Stimulated activated CD4-positive, alpha-beta T cell treated with anti-CD3 and anti-CD28 coated beads, Interleukin-15, amount 100 ng/mL, for 1 hour (primary cell): ENCODE data around the gene SEMA5B.

ENCODE experiments used
- DNase-seq, 2 donors: peaks; one replicate each; pipeline ENCODE4 v3.0.0-alpha.2; 2020; ENCODE audit warnings: low read depth in 1 of 2, low spot score in 1 of 2

SEMA5B gene

GRCh38 chr3:122974764-122975162 is 52.8 kb downstream of the SEMA5B start:
- DNase-seq = no peak

- no peak for DNase-seq
These were observed 53.5 kb downstream of the SEMA5B start for GRCh38 chr3:122973893-122974615.

- DNase-seq = no peak
These were observed 55.4 kb downstream of the SEMA5B start for GRCh38 chr3:122972141-122972540.

DNA sequence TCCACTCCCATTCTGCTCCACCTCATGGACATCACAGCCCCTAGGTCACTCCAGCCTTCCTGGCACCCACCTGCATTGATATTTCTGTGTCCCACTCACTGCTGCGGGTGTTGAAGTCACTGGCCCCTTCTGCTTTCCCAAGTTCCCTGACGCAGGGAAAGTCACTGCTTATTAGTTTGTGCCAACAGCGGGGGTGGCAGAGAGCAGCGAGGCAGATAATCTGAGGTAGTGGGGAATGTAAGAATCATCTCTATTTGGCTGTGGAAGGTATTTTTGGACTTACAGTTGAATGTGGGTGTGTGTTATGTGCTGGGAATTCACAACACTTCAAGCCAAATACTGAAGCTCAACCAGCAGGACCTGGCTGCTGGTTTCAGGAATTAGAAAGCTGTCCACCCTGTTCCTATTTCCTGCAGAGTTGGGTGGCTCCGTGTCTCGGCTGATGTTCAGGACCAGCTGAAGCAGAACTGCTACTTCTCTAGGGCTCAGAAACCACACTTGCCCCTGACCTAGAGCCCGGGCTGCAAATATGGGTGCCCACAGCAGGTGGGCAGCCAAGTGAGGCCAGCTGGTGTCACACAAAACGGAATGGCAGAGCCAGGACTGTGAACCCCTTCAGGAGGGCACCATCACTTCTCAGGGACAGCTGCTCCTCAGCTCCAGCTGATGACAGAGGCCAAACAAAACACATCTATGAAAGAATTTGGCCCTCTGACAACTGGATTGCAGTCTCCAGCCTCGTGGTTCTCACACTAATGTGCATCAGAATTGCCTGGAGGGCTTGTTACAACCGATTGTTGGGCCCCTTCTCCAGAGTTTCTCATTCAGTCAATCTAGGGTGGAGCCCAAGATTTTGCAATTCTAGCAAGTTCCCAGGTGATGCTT is 57.7 kb downstream of the SEMA5B start:
- no peak for DNase-seq

GRCh38 chr3:122967765-122968164 is 59.8 kb downstream of the SEMA5B start:
- no peak for DNase-seq

- no peak for DNase-seq
These were observed 60.2 kb downstream of the SEMA5B start for GRCh38 chr3:122967356-122967755.

- no peak for DNase-seq
These were observed 61.5 kb downstream of the SEMA5B start for GRCh38 chr3:122966045-122966444.

GRCh38 chr3:122964811-122965210 is 62.8 kb downstream of the SEMA5B start:
- no peak for DNase-seq

GRCh38 chr3:122962149-122962548 is 65.4 kb downstream of the SEMA5B start:
- no peak for DNase-seq

- no peak for DNase-seq
These were observed 66.4 kb downstream of the SEMA5B start for GRCh38 chr3:122961146-122961545.

DNA sequence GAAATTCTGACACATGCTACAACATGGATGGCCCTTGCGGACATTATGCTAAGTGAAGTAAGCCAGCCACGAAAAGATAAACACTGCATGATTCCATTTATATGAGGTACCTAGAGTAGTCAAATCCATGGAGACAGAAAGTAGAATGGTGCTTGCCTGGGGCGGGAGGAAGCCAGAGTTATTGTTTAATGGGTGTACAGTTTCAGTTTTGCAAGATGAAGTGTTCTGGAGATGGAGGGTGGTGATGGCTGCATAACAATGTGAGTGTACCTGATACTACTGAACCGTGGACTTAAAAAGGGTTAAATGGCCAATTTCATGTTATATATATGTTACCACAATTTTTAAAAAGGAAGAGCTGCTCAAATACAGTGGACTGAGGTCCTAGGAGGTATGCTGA is 66.9 kb downstream of the SEMA5B start:
- no peak for DNase-seq

GRCh38 chr3:122959339-122959738 is 68.2 kb downstream of the SEMA5B start:
- no peak for DNase-seq

DNA sequence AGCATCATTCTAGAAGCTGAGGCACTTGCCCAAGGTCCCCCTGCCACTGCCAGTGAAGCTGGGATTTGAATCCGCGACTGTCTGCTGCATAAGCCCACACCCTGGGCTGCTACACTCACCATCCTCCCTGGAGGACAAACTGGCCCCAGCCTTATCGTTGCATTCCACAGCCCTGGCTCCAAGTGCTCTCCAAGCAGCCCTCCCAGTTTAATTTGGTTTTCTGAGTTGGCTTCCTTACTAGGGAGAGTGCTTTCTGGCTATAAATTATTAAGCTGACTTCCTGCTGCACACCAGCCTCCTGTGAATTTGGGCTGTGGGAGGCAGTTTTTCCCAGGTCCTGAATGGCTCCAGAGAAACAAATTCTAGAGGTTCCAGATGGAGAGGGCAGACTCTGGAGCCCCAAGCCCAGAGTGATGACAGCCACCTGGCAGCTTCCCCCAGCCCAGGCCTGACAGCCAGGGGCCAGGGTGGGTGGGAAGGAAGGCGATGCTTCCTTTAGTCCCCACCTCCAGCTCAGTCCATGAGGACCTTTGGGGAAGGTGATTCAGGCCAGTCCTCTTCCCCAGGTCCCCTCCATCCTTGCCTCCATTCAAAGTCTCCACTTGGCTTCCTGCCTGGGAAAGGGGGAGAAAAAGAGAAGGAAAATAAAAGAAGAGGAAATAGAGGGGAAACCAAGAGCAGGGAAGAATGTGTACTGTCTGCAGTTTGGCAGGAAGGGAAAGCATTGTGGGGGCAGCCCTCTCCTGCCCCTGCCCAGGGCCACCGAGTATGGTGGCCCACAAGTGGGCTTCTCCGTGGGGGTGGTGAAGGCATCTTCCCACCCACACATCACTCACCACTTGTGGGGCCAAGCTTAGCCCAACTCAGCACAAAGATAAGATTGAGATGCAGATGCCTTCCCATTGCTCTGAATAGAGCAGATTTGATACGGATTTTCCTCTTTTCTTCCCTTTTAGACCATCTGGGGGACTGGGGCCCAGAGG is 69.6 kb downstream of the SEMA5B start:
- DNase-seq = no peak

DNA sequence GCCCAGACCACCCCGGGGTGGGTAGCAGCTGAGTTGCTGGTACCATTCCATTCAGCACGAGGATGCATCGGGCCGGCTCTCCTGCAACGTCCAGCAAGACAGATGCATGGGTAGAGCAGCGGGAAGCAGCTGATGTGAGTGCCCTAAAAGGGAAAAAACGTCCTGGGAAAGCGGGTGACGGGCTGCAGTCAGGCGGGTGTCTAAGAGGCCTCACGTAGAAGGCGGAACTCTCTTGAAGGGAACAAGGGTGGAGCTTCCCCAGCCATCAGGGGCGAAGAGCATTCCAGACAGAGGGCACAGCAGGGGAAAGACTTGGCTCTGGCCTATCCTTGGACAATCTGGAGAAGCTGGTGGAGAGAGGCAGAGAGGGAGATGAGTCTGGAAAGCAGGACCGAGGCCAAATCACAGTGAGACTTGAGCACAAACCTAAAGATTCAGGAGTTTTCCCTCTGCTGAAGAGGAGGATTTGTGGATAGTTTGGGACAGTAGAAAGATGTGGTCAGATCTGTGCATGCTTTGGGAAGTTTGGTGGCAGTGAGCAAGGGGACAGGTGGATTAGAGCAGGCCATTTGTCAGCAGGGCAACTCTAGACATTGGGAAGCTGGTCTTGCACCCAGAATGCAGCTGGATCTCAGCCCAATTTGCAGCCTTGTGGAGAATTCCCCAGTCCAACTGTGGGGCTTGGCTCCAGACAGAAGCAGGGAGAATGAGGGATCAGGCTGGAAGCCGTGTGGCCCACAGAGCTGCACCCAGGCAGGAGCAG is 70.7 kb downstream of the SEMA5B start:
- no peak for DNase-seq

DNA sequence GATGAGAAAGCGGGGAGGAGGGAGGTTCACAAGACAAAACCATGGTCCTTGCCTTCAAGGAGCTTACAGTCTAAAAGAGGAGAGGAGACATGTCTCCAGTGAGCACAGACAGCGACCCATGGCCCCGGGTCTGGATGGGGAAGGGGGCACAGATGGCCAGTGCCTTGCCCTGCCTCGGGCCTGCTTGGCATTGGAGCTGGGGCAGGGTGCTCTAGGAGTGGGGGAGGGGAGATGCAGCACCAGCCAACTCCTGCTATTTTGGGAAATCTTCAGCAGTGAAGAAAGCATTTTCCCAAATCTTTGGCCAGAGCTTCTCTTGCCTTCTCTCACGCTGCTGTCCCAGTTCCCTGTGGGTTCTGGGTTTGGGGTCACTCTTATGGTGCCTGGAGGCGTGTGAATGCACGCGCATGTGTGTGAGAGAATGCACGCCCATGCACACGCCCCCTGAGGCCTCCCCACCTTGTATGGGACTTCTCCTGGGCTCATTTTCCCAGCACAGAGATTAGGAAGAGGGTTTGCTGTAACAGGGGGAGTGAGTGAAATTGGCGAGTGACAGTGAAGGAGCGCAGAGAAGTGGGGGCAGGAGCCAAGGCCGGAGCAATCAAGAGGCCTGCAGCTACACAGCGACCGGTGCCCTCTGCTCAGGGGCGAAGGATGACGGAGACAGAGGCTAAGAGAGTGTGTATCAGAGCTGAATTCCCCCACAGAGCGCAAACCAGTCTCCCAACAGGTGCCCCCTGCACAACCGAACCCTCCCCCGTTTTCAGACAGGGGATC is 71.5 kb downstream of the SEMA5B start:
- no peak for DNase-seq

DNA sequence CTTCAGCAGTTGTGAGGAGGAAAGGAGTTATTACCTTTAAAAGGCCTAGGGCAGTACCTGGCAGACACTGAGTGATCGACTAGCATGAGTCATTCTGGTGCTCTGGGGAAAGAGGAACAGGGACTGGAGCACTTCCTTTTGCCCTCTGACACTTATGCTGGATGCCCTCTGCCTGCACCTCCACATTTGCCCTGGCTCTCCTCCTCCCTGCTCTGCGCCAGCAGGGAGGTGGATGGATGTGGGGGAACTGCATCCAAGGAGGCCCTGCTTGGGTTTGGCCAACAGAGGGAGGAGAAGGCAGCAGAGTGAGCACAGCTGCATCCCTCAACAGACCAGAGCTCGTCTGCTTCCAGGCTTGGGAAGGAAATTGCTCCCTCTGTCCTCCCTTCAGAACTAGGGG is 75.0 kb downstream of the SEMA5B start:
- DNase-seq = no peak

DNA sequence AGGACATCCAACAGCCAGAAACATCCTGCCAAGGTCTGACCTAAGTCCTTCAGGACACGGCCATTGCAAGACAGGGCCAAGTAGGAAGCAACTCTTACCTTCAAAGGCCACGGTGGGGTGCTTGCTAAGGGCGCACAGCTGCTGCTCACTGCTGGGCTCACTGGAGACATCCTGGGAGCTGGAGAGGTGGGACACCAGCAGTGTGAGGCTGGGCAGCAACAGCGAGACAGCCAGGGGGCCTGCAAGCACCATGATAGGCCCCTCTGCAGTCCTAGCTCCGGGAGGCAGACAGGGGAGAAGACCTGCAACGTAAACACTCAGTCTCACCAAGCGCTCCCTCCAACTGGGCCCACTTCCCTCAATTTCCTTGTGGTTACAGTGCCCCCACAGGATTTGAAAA is 79.2 kb downstream of the SEMA5B start:
- no peak for DNase-seq

DNA sequence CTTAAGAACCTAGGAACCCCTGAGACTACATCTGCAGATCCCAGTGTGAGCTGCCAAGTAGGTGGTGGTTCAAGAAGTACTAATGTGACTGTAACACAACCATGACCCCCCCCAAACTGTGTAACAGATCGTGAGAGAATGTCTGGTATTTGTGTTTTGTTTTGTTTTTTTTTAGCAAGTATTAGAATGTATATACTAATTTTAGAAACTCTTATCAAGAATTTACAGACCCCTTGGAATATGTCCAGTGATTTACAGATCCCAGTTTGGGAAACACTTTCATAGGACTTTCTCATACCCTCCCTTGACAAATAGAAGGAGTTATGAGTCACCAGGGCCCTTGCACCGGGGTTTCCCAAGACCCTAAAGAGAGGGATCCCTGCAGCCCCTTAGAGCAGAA is 79.8 kb downstream of the SEMA5B start:
- no peak for DNase-seq

DNA sequence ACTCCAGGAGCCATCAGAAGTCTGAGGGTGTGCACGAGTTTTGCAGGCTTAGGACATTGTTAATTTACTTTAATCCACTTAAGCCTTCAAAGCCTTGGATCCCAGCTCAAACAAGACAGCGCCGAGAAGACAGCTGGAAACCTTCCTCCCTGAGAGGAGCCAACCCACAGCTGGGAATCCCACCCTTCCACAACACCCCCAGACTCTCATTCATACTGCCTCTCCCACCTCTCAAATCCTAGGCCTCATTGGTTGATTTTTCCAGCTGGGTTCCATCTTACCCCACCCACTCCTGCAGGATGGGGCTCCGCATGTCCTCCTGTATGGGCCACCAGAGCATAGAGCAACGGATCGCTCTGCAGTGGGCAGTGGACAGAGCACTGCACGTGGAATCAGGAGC is 80.4 kb downstream of the SEMA5B start:
- no peak for DNase-seq

- DNase-seq = no peak
These were observed 81.4 kb downstream of the SEMA5B start for GRCh38 chr3:122946185-122946584.
